NT2/D1 (cell line): Measurements from ENCODE around the gene LRRC8A.

ENCODE experiments used
- SUZ12 ChIP-seq: IDR thresholded peaks from 2 replicates; pipeline ENCODE4 v1.6.1; 2011; ENCODE audit not compliant: insufficient read length, insufficient read depth; ENCODE audit errors: extremely low read depth
- YY1 ChIP-seq: IDR thresholded peaks from 2 replicates; pipeline ENCODE4 v1.6.1; 2011; ENCODE audit not compliant: insufficient read length, insufficient read depth

DNA sequence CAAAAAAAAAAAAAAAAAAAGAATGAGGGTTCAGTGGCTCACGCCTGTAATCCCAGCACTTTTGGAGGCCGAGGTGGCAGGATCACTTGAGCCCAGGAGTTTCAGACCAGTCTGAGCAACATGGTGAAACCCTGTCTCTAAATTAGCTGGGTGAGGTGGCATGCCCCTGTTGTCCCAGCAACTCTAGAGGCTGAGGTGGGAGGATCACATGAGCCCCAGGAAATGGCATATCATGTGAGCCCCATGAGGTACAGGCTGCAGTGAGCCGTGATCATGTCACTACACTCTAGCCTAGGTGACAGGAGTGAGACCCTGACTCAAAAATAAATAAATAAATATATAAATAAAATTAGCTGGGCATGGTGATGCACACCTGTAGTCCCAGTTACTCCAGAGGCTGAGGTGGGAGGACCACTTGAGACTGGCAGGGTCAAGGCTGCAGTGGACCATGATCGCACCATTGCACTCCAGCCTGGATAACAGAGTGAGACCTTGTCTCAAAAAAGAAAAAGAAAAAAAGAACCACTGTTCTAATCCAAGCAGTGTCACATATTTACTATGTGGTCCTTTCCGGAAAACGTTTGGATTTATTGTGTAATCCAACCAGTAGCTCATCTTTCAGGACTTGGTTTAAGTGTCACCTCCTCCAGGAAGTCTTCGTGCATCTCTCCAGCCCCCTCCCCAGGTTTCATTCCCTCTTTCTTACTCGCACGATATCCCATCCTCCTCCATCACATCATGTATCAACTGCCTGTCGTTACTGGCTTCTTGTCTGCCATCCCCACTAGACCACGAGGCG lies 40.0 kb upstream of the LRRC8A start:
- TF ChIP-seq SUZ12 = no peak
- no peak for TF ChIP-seq YY1
